Thoracic aorta (tissue), 2 donors: ENCODE results near the gene NTSR1. TPM values are rescaled to one million over a fixed set of nuclear protein-coding genes. Genes with fewer than 3 reads are reported as not detected.

Source experiments
- ATAC-seq: fragments of 150-250 bp; one replicate; pipeline ENCODE4 v1.8.0; 2017; ENCODE audit warnings: low read depth; ENCODE audit not compliant: insufficient number of reproducible peaks, low FRiP score
- DNase-seq: peaks from one replicate; pipeline ENCODE4 v3.0.0-alpha.2; 2020; ENCODE audit warnings: low spot score
- H3K27ac ChIP-seq, 2 donors: fragments of 200-600 bp; sonication (generic); 1 replicate in 1 of 2; 2 replicates in 1 of 2; pipeline ENCODE4 v1.5.1; 2016; ENCODE audit warnings: mild to moderate bottlenecking in 2 of 2, moderate library complexity in 2 of 2
- H3K27me3 ChIP-seq: fragments of 200-600 bp; sonication (generic); replicated peaks from 2 replicates; pipeline ENCODE4 v1.6.0; 2016; ENCODE audit warnings: mild to moderate bottlenecking; ENCODE audit not compliant: insufficient read depth
- H3K36me3 ChIP-seq: fragments of 200-600 bp; sonication (generic); one replicate; pipeline ENCODE4 v1.5.1; 2016
- H3K4me1 ChIP-seq, 2 donors: fragments of 200-600 bp; sonication (generic); 1 replicate in 1 of 2; 2 replicates in 1 of 2; pipeline versions ENCODE4 v1.5.1 to v1.6.0; 2016; ENCODE audit warnings: low read depth in 2 of 2, mild to moderate bottlenecking in 1 of 2; ENCODE audit not compliant: control insufficient read depth in 1 of 2
- H3K4me3 ChIP-seq: fragments of 200-600 bp; sonication (generic); 2 replicates; pipeline ENCODE4 v1.5.1; 2016; ENCODE audit warnings: mild to moderate bottlenecking
- H3K9me3 ChIP-seq: fragments of 200-600 bp; sonication (generic); 2 replicates; pipeline ENCODE4 v1.5.1; 2016
- CTCF ChIP-seq: fragments of 200-600 bp; sonication (generic); IDR thresholded peaks from one replicate; pipeline ENCODE4 v1.5.1; 2019; ENCODE audit warnings: antibody characterized with exemption
- total RNA-seq, 2 donors: library from RNA; depleted of rRNA; stranded (reverse); fragments of >200 nt; gene quantifications; one replicate each; pipeline versions ENCODE4 v1.1.0 to v1.2.3, GENCODE V29; 2016

Gene NTSR1
- total RNA-seq, 2 donors from 2014 or later = not detected

GRCh38 chr20:62705627-62706026 lies 3.0 kb upstream of the NTSR1 start:
- Histone ChIP-seq H3K4me1 (peaks cover 0 to 4% of the 10 kb centered on the region in 2 donors), H3K27ac (no peak overlapping the region), H3K36me3 (no peaks in the 10 kb centered on the region), H3K27me3 (no peaks in the 10 kb centered on the region), H3K9me3 (no peaks in the 10 kb centered on the region), H3K4me3 (no peak overlapping the region)
- DNase-seq = no peak
- no peak for TF ChIP-seq CTCF
- no peak for ATAC-seq

GRCh38 chr20:62706344-62706743 lies 2.3 kb upstream of the NTSR1 start:
- no peak for TF ChIP-seq CTCF
- Histone ChIP-seq H3K27me3 (no peaks in the 10 kb centered on the region), H3K36me3 (no peaks in the 10 kb centered on the region), H3K4me3 (no peak overlapping the region), H3K27ac (no peak overlapping the region), H3K4me1 (peaks cover 0 to 4% of the 10 kb centered on the region in 2 donors), H3K9me3 (no peaks in the 10 kb centered on the region)
- no peak for DNase-seq
- ATAC-seq = no peak

- no peaks in the 10 kb centered on the region for H3K36me3 ChIP-seq
- H3K9me3 ChIP-seq = no peaks in the 10 kb centered on the region
- H3K4me3 ChIP-seq = no peak overlapping the region
- DNase-seq = no peak
- no peak overlapping the region for H3K27ac ChIP-seq
- ATAC-seq = no peak
- H3K4me1 ChIP-seq = peaks cover 0 to 4% of the 10 kb centered on the region in 2 donors
- H3K27me3 ChIP-seq = no peaks in the 10 kb centered on the region
- no peak for TF ChIP-seq CTCF
Measured at GRCh38 chr20:62706857-62707256, 1.8 kb upstream of the NTSR1 start.

GRCh38 chr20:62707276-62707920 lies 1.2 kb upstream of the NTSR1 start:
- TF ChIP-seq CTCF = no peak
- no peaks in the 10 kb centered on the region for H3K27me3 ChIP-seq
- no peak for DNase-seq
- H3K4me1 ChIP-seq = peaks cover 0 to 4% of the 10 kb centered on the region in 2 donors
- H3K9me3 ChIP-seq = no peaks in the 10 kb centered on the region
- no peak for ATAC-seq
- no peak overlapping the region for H3K27ac ChIP-seq
- no peaks in the 10 kb centered on the region for H3K36me3 ChIP-seq
- H3K4me3 ChIP-seq = no peak overlapping the region

GRCh38 chr20:62707921-62708521 lies 615 bp upstream of the NTSR1 start:
- no peaks in the 10 kb centered on the region for H3K9me3 ChIP-seq
- no peak for DNase-seq
- no peaks in the 10 kb centered on the region for H3K27me3 ChIP-seq
- H3K36me3 ChIP-seq = no peaks in the 10 kb centered on the region
- no peak for TF ChIP-seq CTCF
- no peak for ATAC-seq
- peaks cover 0 to 4% of the 10 kb centered on the region in 2 donors for H3K4me1 ChIP-seq
- H3K4me3 ChIP-seq = no peak overlapping the region
- no peak overlapping the region for H3K27ac ChIP-seq
